ENCODE results near the gene CNNM4.

The CNNM4 gene

GRCh38 chr2:96759548-96759947 lies 1.2 kb upstream of the CNNM4 start:
- DNase-seq (ENCODE audit: low read depth) = no peak

- DNase-seq (ENCODE audit: low read depth) = no peak
These were observed 507 bp downstream of the CNNM4 start for GRCh38 chr2:96760986-96761832.

- no peak for DNase-seq (ENCODE audit: low read depth)
These were observed 2.0 kb downstream of the CNNM4 start for GRCh38 chr2:96762529-96763311.

- DNase-seq (ENCODE audit: low read depth) = no peak
These were observed 3.0 kb downstream of the CNNM4 start for GRCh38 chr2:96763511-96764252.

- no peak for DNase-seq (ENCODE audit: low read depth)
These were observed 3.5 kb downstream of the CNNM4 start for GRCh38 chr2:96764253-96764637.

- DNase-seq (ENCODE audit: low read depth) = no peak
These were observed 6.6 kb downstream of the CNNM4 start for GRCh38 chr2:96767135-96767871.

GRCh38 chr2:96768083-96768561 lies 7.4 kb downstream of the CNNM4 start:
- no peak for DNase-seq (ENCODE audit: low read depth)

GRCh38 chr2:96769814-96770213 lies 9.1 kb downstream of the CNNM4 start:
- DNase-seq (ENCODE audit: low read depth) = no peak

GRCh38 chr2:96770442-96771202 lies 9.9 kb downstream of the CNNM4 start:
- DNase-seq (ENCODE audit: low read depth) = no peak

- no peak for DNase-seq (ENCODE audit: low read depth)
These were observed 11.3 kb downstream of the CNNM4 start for GRCh38 chr2:96771796-96772618.

GRCh38 chr2:96772903-96773671 lies 12.4 kb downstream of the CNNM4 start:
- DNase-seq (ENCODE audit: low read depth) = no peak

- DNase-seq (ENCODE audit: low read depth) = no peak
These were observed 13.2 kb downstream of the CNNM4 start for GRCh38 chr2:96773922-96774321.

GRCh38 chr2:96775160-96775559 lies 14.5 kb downstream of the CNNM4 start:
- DNase-seq (ENCODE audit: low read depth) = no peak

GRCh38 chr2:96783388-96783787 lies 22.7 kb downstream of the CNNM4 start:
- DNase-seq (ENCODE audit: low read depth) = no peak

- no peak for DNase-seq (ENCODE audit: low read depth)
These were observed 26.7 kb downstream of the CNNM4 start for GRCh38 chr2:96787411-96787810.

- DNase-seq (ENCODE audit: low read depth) = no peak
These were observed 27.9 kb downstream of the CNNM4 start for GRCh38 chr2:96788442-96789244.

GRCh38 chr2:96789245-96789617 lies 28.5 kb downstream of the CNNM4 start:
- DNase-seq (ENCODE audit: low read depth) = no peak

Measured in CMK (cell line).